Measurements from ENCODE around the gene HSD11B1.

The HSD11B1 gene

DNA sequence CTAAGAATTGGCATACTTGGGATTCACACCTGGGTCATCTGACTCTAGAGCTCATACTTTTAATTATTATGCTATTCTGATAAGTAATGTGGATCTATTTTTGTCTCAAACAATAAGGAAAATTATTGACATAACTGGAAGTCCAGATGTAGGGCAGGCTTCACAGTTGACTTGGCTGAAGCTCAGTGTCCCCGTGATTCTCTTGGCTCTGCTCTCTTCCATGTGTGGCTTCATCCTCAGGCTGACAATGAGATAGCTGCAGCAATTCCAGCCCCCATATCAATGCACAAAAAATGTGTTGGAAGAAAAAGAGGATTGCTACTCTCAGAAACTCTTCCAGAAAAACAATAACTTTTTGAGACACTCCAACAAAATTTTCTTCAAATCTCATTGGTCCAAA, 23.8 kb downstream of the HSD11B1 start:
- no peaks in the 10 kb centered on the region for H3F3A ChIP-seq (ENCODE audit: insufficient read depth, low read length)
- TF ChIP-seq, protein P1, sequence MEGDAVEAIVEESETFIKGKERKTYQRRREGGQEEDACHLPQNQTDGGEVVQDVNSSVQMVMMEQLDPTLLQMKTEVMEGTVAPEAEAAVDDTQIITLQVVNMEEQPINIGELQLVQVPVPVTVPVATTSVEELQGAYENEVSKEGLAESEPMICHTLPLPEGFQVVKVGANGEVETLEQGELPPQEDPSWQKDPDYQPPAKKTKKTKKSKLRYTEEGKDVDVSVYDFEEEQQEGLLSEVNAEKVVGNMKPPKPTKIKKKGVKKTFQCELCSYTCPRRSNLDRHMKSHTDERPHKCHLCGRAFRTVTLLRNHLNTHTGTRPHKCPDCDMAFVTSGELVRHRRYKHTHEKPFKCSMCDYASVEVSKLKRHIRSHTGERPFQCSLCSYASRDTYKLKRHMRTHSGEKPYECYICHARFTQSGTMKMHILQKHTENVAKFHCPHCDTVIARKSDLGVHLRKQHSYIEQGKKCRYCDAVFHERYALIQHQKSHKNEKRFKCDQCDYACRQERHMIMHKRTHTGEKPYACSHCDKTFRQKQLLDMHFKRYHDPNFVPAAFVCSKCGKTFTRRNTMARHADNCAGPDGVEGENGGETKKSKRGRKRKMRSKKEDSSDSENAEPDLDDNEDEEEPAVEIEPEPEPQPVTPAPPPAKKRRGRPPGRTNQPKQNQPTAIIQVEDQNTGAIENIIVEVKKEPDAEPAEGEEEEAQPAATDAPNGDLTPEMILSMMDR (IDR thresholded peaks at IDR 0.05; ENCODE audit: low read length) = no peak
- TF ChIP-seq EZH2phosphoT487 (IDR thresholded peaks at IDR 0.05; ENCODE audit: low read length) (no peak), EZH2 (optimal IDR thresholded peaks at IDR 0.05; ENCODE audit: low read depth, low read length) (no peak)
- DNase-seq = no peak

GRCh38 chr1:209729436-209729835, 24.8 kb downstream of the HSD11B1 start:
- no peak overlapping the region for H3K27ac ChIP-seq (ENCODE audit: low read length)

More for the DNA sequence above, 23.8 kb downstream of the HSD11B1 start:
- no peak overlapping the region for H3K27ac ChIP-seq (ENCODE audit: low read length)
- H3K9ac ChIP-seq (ENCODE audit: low read length) = no peak overlapping the region
- no peaks in the 10 kb centered on the region for H3K36me3 ChIP-seq (replicated peaks; ENCODE audit: insufficient read depth, low read length)
- H2AFZ ChIP-seq (ENCODE audit: low read length) = no peak overlapping the region
- no peak overlapping the region for H3K4me3 ChIP-seq (ENCODE audit: low read length)
- H3K79me2 ChIP-seq (ENCODE audit: low read length) = no peaks in the 10 kb centered on the region
- no peaks in the 10 kb centered on the region for H4K20me1 ChIP-seq (ENCODE audit: insufficient read depth, low read length)
- no peak overlapping the region for H3K4me2 ChIP-seq (ENCODE audit: low read depth, low read length)
- H3K27me3 ChIP-seq (replicated peaks; ENCODE audit: insufficient read depth, low read length) = no peaks in the 10 kb centered on the region
- H3K9me2 ChIP-seq (replicated peaks; ENCODE audit: insufficient read depth, low read length) = no peaks in the 10 kb centered on the region
- no peaks in the 10 kb centered on the region for H3K4me1 ChIP-seq (ENCODE audit: low read length)
- H3K9me3 ChIP-seq (replicated peaks; ENCODE audit: insufficient read depth, low read length) = no peaks in the 10 kb centered on the region

DNA sequence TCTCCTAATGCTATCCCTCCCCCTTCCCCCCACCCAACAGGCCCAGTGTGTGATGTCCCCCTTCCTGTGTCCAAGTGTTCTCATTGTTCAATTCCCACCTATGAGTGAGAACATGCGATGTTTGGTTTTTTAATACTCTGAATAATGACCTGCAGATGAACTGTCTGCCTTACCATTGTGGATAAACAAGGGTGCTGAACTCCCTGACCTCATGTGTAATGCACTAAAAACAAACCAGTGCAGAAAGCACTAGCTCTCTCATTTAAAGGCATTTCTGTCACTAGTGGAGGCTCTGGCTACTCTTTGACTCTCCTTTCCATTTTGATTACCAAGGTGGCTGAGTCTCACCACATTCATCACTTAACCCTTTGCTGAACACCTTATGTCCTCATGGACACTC, 28.1 kb downstream of the HSD11B1 start:
- no peak overlapping the region for H3K9ac ChIP-seq (ENCODE audit: low read length)
- no peaks in the 10 kb centered on the region for H3K4me1 ChIP-seq (ENCODE audit: low read length)
- no peaks in the 10 kb centered on the region for H3K79me2 ChIP-seq (ENCODE audit: low read length)
- H3K27ac ChIP-seq (ENCODE audit: low read length) = no peak overlapping the region
- H3F3A ChIP-seq (ENCODE audit: insufficient read depth, low read length) = no peaks in the 10 kb centered on the region
- H3K4me3 ChIP-seq (ENCODE audit: low read length) = no peak overlapping the region
- no peaks in the 10 kb centered on the region for H3K9me2 ChIP-seq (replicated peaks; ENCODE audit: insufficient read depth, low read length)
- H3K36me3 ChIP-seq (replicated peaks; ENCODE audit: insufficient read depth, low read length) = no peaks in the 10 kb centered on the region
- no peaks in the 10 kb centered on the region for H3K9me3 ChIP-seq (replicated peaks; ENCODE audit: insufficient read depth, low read length)
- TF ChIP-seq EZH2phosphoT487 (IDR thresholded peaks at IDR 0.05; ENCODE audit: low read length) (no peak), EZH2 (optimal IDR thresholded peaks at IDR 0.05; ENCODE audit: low read depth, low read length) (no peak)
- TF ChIP-seq, protein P1 (IDR thresholded peaks at IDR 0.05; ENCODE audit: low read length) = no peak
- no peaks in the 10 kb centered on the region for H4K20me1 ChIP-seq (ENCODE audit: insufficient read depth, low read length)
- DNase-seq = no peak
- no peak overlapping the region for H2AFZ ChIP-seq (ENCODE audit: low read length)
- no peak overlapping the region for H3K4me2 ChIP-seq (ENCODE audit: low read depth, low read length)
- no peaks in the 10 kb centered on the region for H3K27me3 ChIP-seq (replicated peaks; ENCODE audit: insufficient read depth, low read length)

More at GRCh38 chr1:209729436-209729835, 24.8 kb downstream of the HSD11B1 start:
- no peaks in the 10 kb centered on the region for H3K27me3 ChIP-seq (replicated peaks; ENCODE audit: insufficient read depth, low read length)
- no peak for DNase-seq
- no peaks in the 10 kb centered on the region for H3F3A ChIP-seq (ENCODE audit: insufficient read depth, low read length)
- H3K4me3 ChIP-seq (ENCODE audit: low read length) = no peak overlapping the region
- no peaks in the 10 kb centered on the region for H3K9me2 ChIP-seq (replicated peaks; ENCODE audit: insufficient read depth, low read length)
- H3K36me3 ChIP-seq (replicated peaks; ENCODE audit: insufficient read depth, low read length) = no peaks in the 10 kb centered on the region
- no peaks in the 10 kb centered on the region for H3K9me3 ChIP-seq (replicated peaks; ENCODE audit: insufficient read depth, low read length)
- H4K20me1 ChIP-seq (ENCODE audit: insufficient read depth, low read length) = no peaks in the 10 kb centered on the region
- no peaks in the 10 kb centered on the region for H3K4me1 ChIP-seq (ENCODE audit: low read length)
- no peaks in the 10 kb centered on the region for H3K79me2 ChIP-seq (ENCODE audit: low read length)
- H3K9ac ChIP-seq (ENCODE audit: low read length) = no peak overlapping the region
- H2AFZ ChIP-seq (ENCODE audit: low read length) = no peak overlapping the region
- TF ChIP-seq EZH2phosphoT487 (IDR thresholded peaks at IDR 0.05; ENCODE audit: low read length) = no peak
- TF ChIP-seq, protein P1 (IDR thresholded peaks at IDR 0.05; ENCODE audit: low read length) = no peak
- TF ChIP-seq EZH2 (optimal IDR thresholded peaks at IDR 0.05; ENCODE audit: low read depth, low read length) = no peak
- no peak overlapping the region for H3K4me2 ChIP-seq (ENCODE audit: low read depth, low read length)
